Trophoblast cell (in vitro differentiated cells and primary cell): ENCODE results near the gene PEX6.

Experiments used
- DNase-seq, 2 donors: peaks; one replicate each; pipeline ENCODE4 v3.0.0-alpha.2; 2016
- H2AFZ ChIP-seq: 2 replicates; pipeline ENCODE4 v1.6.1; 2013; ENCODE audit warnings: low read length, moderate library complexity, mild to moderate bottlenecking; ENCODE audit not compliant: insufficient read depth, poor library complexity
- H2AK5ac ChIP-seq: 2 replicates; pipeline ENCODE4 v1.6.1; 2013; ENCODE audit warnings: mild to moderate bottlenecking, low read length
- H2BK120ac ChIP-seq: 2 replicates; pipeline ENCODE4 v1.6.1; 2013; ENCODE audit warnings: low read length, mild to moderate bottlenecking, moderate library complexity; ENCODE audit not compliant: insufficient read depth, poor library complexity
- H2BK12ac ChIP-seq: 2 replicates; pipeline ENCODE4 v1.6.1; 2013; ENCODE audit warnings: mild to moderate bottlenecking, low read length, moderate library complexity
- H2BK5ac ChIP-seq: 2 replicates; pipeline ENCODE4 v1.6.1; 2013; ENCODE audit warnings: low read length, low read depth, moderate library complexity, mild to moderate bottlenecking; ENCODE audit not compliant: poor library complexity
- H3K14ac ChIP-seq: 2 replicates; pipeline ENCODE4 v1.6.1; 2013; ENCODE audit warnings: mild to moderate bottlenecking, low read length
- H3K18ac ChIP-seq: 2 replicates; pipeline ENCODE4 v1.6.1; 2013; ENCODE audit warnings: mild to moderate bottlenecking, low read length
- H3K23ac ChIP-seq: 2 replicates; pipeline ENCODE4 v1.6.1; 2013; ENCODE audit warnings: low read length
- H3K27ac ChIP-seq: 2 replicates; pipeline ENCODE4 v1.5.1; 2013; ENCODE audit warnings: low read depth, mild to moderate bottlenecking, inconsistent platforms, low read length, moderate library complexity
- H3K27me3 ChIP-seq: 2 replicates; pipeline ENCODE4 v1.6.1; 2013; ENCODE audit warnings: inconsistent platforms, mild to moderate bottlenecking, low read length, moderate library complexity; ENCODE audit not compliant: insufficient read depth
- H3K36me3 ChIP-seq, 2 experiments: 1 replicate in 1 of 2; 2 replicates in 1 of 2; pipeline ENCODE4 v1.6.1; 2013; ENCODE audit warnings: low read length in 2 of 2, mild to moderate bottlenecking in 2 of 2, moderate library complexity in 1 of 2; ENCODE audit not compliant: insufficient read depth in 2 of 2, control insufficient read depth in 1 of 2
- H3K4ac ChIP-seq: 2 replicates; pipeline ENCODE4 v1.6.1; 2013; ENCODE audit warnings: low read depth, mild to moderate bottlenecking, low read length, moderate library complexity
- H3K4me1 ChIP-seq, 2 experiments: 1 replicate in 1 of 2; 2 replicates in 1 of 2; pipeline ENCODE4 v1.6.1; 2013; ENCODE audit warnings: low read length in 2 of 2, mild to moderate bottlenecking in 2 of 2, moderate library complexity in 1 of 2; ENCODE audit not compliant: insufficient read depth in 2 of 2, control insufficient read depth in 1 of 2
- H3K4me2 ChIP-seq: 2 replicates; pipeline ENCODE4 v1.6.1; 2013; ENCODE audit warnings: inconsistent platforms, mild to moderate bottlenecking, low read length, moderate library complexity
- H3K4me3 ChIP-seq: 2 replicates; pipeline ENCODE4 v1.5.1; 2013; ENCODE audit warnings: mild to moderate bottlenecking, low read depth, low read length, inconsistent platforms
- H3K79me1 ChIP-seq: one replicate; pipeline ENCODE4 v1.6.1; 2013; ENCODE audit warnings: low read length
- H3K79me2 ChIP-seq: 2 replicates; pipeline ENCODE4 v1.6.1; 2013; ENCODE audit warnings: low read length, mild to moderate bottlenecking; ENCODE audit not compliant: control insufficient read depth, insufficient read depth, poor library complexity
- H3K9ac ChIP-seq: 2 replicates; pipeline ENCODE4 v1.6.1; 2013; ENCODE audit warnings: mild to moderate bottlenecking, low read length
- H3K9me3 ChIP-seq: 2 replicates; pipeline ENCODE4 v1.6.1; 2013; ENCODE audit warnings: low read depth, mild to moderate bottlenecking, control low read depth, inconsistent platforms, low read length; ENCODE audit not compliant: insufficient read depth
- H4K12ac ChIP-seq: 2 replicates; pipeline ENCODE4 v1.6.1; 2013; ENCODE audit warnings: low read depth, mild to moderate bottlenecking, low read length, moderate library complexity
- H4K8ac ChIP-seq: 2 replicates; pipeline ENCODE4 v1.6.1; 2013; ENCODE audit warnings: low read depth, mild to moderate bottlenecking, low read length, moderate library complexity
- H4K91ac ChIP-seq: one replicate; pipeline ENCODE4 v1.6.1; 2013; ENCODE audit warnings: low read depth, mild to moderate bottlenecking, low read length, moderate library complexity
- WGBS: extraction: QIAGEN DNeasy Blood & Tissue Kit; methylation state at CpG from one replicate; pipeline ENCODE4 v1.1.7; 2013; ENCODE audit warnings: missing lambda C conversion rate; ENCODE audit not compliant: insufficient read length, insufficient coverage; ENCODE audit errors: extremely low coverage; 5-methylcytosine and 5-hydroxymethylcytosine counted together

Gene PEX6

GRCh38 chr6:42969431-42969830 lies 9.6 kb downstream of the PEX6 start:
- no peak overlapping the region for H3K27ac ChIP-seq
- no peaks in the 10 kb centered on the region for H3K79me1 ChIP-seq
- no peak overlapping the region for H4K12ac ChIP-seq
- H3K4me3 ChIP-seq, result no peak overlapping the region
- H3K14ac ChIP-seq, result no peak overlapping the region
- no peaks in the 10 kb centered on the region for H3K9me3 ChIP-seq
- no peak overlapping the region for H3K4me2 ChIP-seq
- H3K18ac ChIP-seq, result no peak overlapping the region
- H2BK5ac ChIP-seq, result no peak overlapping the region
- no peak overlapping the region for H3K23ac ChIP-seq
- H2BK120ac ChIP-seq, result no peak overlapping the region
- H4K8ac ChIP-seq, result no peak overlapping the region
- no peak overlapping the region for H4K91ac ChIP-seq
- H3K79me2 ChIP-seq, result no peaks in the 10 kb centered on the region
- DNase-seq, result no peak
- no peak overlapping the region for H3K4ac ChIP-seq
- no peak overlapping the region for H2BK12ac ChIP-seq
- peaks cover 7 to 8% of the 10 kb centered on the region in 2 experiments for H3K4me1 ChIP-seq
- no peak overlapping the region for H2AK5ac ChIP-seq
- H3K36me3 ChIP-seq, result peaks cover 23 to 37% of the 10 kb centered on the region in 2 experiments
- no CpG with 5 or more reads among the region's 2 CpGs for WGBS
- no peak overlapping the region for H2AFZ ChIP-seq
- H3K9ac ChIP-seq, result no peak overlapping the region
- H3K27me3 ChIP-seq, result no peaks in the 10 kb centered on the region

- H4K8ac ChIP-seq, result no peak overlapping the region
- DNase-seq, result no peak
- no peaks in the 10 kb centered on the region for H3K27me3 ChIP-seq
- H3K18ac ChIP-seq, result no peak overlapping the region
- no peak overlapping the region for H3K23ac ChIP-seq
- H2BK120ac ChIP-seq, result no peak overlapping the region
- no CpG with 5 or more reads among the region's 4 CpGs for WGBS
- H3K4me3 ChIP-seq, result no peak overlapping the region
- no peak overlapping the region for H4K12ac ChIP-seq
- no peak overlapping the region for H3K4me2 ChIP-seq
- H3K36me3 ChIP-seq, result peaks cover 26 to 41% of the 10 kb centered on the region in 2 experiments
- H2AK5ac ChIP-seq, result no peak overlapping the region
- H3K14ac ChIP-seq, result no peak overlapping the region
- no peak overlapping the region for H3K27ac ChIP-seq
- H4K91ac ChIP-seq, result no peak overlapping the region
- no peak overlapping the region for H2BK5ac ChIP-seq
- no peak overlapping the region for H2AFZ ChIP-seq
- H3K4me1 ChIP-seq, result peaks cover 7 to 8% of the 10 kb centered on the region in 2 experiments
- no peaks in the 10 kb centered on the region for H3K79me2 ChIP-seq
- H3K79me1 ChIP-seq, result no peaks in the 10 kb centered on the region
- H3K9ac ChIP-seq, result no peak overlapping the region
- H3K4ac ChIP-seq, result no peak overlapping the region
- H3K9me3 ChIP-seq, result no peaks in the 10 kb centered on the region
- H2BK12ac ChIP-seq, result no peak overlapping the region
These were observed 10.2 kb downstream of the PEX6 start for GRCh38 chr6:42968783-42969182.

- no peak overlapping the region for H3K4me2 ChIP-seq
- H3K79me1 ChIP-seq, result no peaks in the 10 kb centered on the region
- no peak overlapping the region for H2AK5ac ChIP-seq
- H3K9me3 ChIP-seq, result no peaks in the 10 kb centered on the region
- H4K91ac ChIP-seq, result no peak overlapping the region
- no peak overlapping the region for H3K18ac ChIP-seq
- H2BK120ac ChIP-seq, result no peak overlapping the region
- no peak overlapping the region for H4K8ac ChIP-seq
- H3K23ac ChIP-seq, result no peak overlapping the region
- H3K27ac ChIP-seq, result no peak overlapping the region
- no peak overlapping the region for H4K12ac ChIP-seq
- peaks cover 7 to 8% of the 10 kb centered on the region in 2 experiments for H3K4me1 ChIP-seq
- DNase-seq, result no peak
- H3K4me3 ChIP-seq, result no peak overlapping the region
- no peaks in the 10 kb centered on the region for H3K27me3 ChIP-seq
- H2BK12ac ChIP-seq, result no peak overlapping the region
- no peak overlapping the region for H3K9ac ChIP-seq
- no peak overlapping the region for H2BK5ac ChIP-seq
- H3K4ac ChIP-seq, result no peak overlapping the region
- H2AFZ ChIP-seq, result no peak overlapping the region
- WGBS, result no CpG with 5 or more reads among the region's 12 CpGs
- no peaks in the 10 kb centered on the region for H3K79me2 ChIP-seq
- H3K14ac ChIP-seq, result no peak overlapping the region
- peaks cover 29 to 43% of the 10 kb centered on the region in 2 experiments for H3K36me3 ChIP-seq
These were observed 10.8 kb downstream of the PEX6 start for GRCh38 chr6:42968126-42968701.

- no peak overlapping the region for H3K14ac ChIP-seq
- no CpG with 5 or more reads among the region's 11 CpGs for WGBS
- H3K23ac ChIP-seq, result no peak overlapping the region
- H3K4me3 ChIP-seq, result no peak overlapping the region
- H3K9ac ChIP-seq, result no peak overlapping the region
- peaks cover 7 to 8% of the 10 kb centered on the region in 2 experiments for H3K4me1 ChIP-seq
- no peak overlapping the region for H4K12ac ChIP-seq
- no peak overlapping the region for H2AFZ ChIP-seq
- peaks cover 34 to 48% of the 10 kb centered on the region in 2 experiments for H3K36me3 ChIP-seq
- H3K79me1 ChIP-seq, result no peaks in the 10 kb centered on the region
- no peak overlapping the region for H4K8ac ChIP-seq
- no peak overlapping the region for H2BK5ac ChIP-seq
- DNase-seq, result no peak
- no peak overlapping the region for H3K18ac ChIP-seq
- H3K79me2 ChIP-seq, result no peaks in the 10 kb centered on the region
- H3K27me3 ChIP-seq, result no peaks in the 10 kb centered on the region
- H3K27ac ChIP-seq, result no peak overlapping the region
- no peak overlapping the region for H2BK120ac ChIP-seq
- no peaks in the 10 kb centered on the region for H3K9me3 ChIP-seq
- H2BK12ac ChIP-seq, result no peak overlapping the region
- no peak overlapping the region for H4K91ac ChIP-seq
- no peak overlapping the region for H3K4me2 ChIP-seq
- no peak overlapping the region for H3K4ac ChIP-seq
- no peak overlapping the region for H2AK5ac ChIP-seq
These were observed 11.8 kb downstream of the PEX6 start for GRCh38 chr6:42967228-42967627.
